Measurements from ENCODE around the gene CCDC9B.

The CCDC9B gene

DNA sequence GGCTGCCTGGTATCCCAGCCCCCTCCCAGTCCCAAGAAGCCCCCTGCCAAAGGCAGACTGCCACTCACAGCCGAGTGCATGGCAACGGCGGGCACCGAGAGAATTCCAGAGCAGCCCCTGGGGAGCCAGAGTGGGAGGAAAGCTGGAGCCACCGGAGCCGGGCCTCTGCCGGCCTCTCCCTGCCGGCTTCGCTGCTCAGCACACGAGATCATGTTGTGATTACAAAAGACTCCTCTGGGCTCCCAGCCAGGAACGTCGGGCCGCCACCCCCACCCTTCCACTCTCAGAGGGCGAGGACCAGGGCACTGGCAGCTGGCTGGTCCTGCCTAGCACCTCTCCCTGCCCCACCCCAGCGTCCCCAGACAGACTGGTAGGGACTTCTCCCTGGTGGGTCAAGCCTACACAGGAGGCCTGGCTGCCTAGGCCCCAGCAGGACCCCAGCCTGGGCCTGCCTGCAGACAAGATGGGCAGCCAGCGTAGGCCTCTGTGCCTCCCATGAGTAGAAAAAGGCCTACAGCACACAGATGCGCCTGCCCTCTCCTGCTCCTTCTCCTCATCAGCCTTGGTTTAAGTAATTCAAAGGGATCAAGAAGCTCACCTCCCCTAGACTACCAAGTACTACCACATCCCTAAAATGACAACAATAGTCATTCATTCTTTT is at the start of gene CCDC9B:
Gene CCDC9B, minus strand, starts transcription at position 200 of the 661 bp plus-strand sequence. Its CDS starts 120 bp downstream, at position 80.
- DNase-seq = peak; percentile 24 to 91 (median 86)

DNA sequence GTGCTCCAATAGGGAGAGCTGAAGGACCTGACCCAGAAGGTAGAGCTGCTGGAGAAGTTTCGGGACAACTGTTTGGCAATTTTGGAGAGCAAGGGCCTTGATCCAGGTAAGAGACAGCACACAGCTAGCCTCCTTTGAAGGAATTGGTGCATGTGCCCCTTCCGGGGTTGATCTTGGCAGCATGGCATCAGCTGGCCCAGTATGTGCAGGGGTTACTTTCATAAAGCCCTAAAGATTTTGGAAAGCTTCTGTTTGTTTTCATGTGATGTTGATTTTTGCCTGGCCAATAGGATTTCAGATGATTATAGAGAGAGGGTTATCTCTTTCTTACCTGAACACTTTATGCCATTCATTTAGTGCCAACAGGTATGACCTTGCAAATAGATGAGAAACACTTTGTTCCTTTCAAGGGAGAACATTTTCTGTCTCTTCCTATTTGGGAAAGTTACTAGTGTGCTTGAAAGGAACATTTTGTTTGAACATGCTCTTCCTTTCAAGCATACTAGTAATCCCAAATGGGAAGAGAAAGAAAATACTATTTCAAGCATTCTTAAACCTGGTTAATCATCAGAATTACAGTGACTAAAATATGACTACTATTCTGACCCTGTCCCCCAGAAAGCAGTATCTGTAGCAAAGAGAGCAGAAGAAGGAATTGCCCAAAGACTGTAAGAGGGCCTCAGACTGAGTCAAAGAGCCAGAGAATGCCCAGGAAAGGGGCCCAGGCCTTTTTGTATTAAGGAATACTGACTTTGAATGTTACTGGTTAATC is 49.3 kb upstream of the CCDC9B start:
- no peak for DNase-seq

DNA sequence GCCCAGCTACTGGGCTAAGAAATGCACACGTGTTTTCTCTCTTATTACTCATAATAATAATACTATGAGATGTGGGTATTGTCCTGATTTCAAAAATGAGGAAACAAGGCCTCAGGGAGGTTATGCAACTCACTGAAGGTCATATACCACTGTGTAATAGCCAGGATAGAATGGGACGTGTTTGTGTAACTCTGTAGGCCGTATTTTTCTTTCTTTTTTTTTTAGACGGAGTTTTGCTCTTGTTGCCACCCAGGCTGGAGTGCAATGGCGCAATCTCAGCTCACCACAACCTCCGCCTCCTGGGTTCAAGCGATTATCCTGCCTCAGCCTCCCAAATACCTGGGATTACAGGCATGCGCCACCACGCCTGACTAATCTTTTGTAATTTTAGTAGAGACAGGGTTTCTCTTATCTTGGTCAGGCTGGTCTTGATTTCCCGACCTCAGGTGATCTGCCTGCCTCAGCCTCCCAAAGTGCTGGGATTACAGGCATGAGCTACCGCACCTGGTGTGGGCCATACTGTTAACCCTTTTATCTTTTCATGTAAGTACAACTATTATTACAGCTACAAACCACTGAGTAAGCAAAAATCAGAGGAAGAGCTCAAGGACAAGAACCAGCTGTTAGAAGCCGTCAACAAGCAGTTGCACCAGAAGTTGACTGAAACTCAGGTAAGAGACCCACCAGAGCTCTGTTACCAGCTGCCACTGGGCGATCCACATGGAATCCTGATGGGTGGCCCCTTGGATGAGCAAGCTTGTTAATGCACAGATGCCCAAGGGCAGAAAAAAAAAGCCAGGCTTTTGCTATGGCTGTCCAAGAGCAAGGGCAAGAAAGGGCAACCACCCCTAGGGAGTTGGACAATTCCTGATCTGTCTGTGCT is 48.4 kb upstream of the CCDC9B start:
- DNase-seq = no peak

DNA sequence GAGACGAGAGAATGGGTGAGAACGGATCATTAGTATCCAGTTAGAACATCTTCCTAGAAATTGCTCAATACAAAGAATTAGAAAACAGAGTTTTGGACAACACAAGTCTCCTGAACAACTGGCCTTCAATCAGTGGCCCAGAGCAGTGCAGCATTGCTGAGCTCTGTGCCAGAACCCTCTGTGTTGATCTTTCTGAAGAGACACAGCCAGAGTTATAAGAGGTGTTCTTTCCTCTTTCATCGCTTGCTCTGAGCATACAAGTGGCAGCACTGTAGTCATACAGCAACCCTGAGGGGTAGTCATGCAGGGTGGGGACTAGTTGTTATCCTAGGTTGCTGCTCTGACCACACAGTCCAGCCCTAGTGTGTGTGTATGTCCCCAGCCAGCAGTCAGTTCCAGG is 45.7 kb upstream of the CCDC9B start:
- no peak for DNase-seq

DNA sequence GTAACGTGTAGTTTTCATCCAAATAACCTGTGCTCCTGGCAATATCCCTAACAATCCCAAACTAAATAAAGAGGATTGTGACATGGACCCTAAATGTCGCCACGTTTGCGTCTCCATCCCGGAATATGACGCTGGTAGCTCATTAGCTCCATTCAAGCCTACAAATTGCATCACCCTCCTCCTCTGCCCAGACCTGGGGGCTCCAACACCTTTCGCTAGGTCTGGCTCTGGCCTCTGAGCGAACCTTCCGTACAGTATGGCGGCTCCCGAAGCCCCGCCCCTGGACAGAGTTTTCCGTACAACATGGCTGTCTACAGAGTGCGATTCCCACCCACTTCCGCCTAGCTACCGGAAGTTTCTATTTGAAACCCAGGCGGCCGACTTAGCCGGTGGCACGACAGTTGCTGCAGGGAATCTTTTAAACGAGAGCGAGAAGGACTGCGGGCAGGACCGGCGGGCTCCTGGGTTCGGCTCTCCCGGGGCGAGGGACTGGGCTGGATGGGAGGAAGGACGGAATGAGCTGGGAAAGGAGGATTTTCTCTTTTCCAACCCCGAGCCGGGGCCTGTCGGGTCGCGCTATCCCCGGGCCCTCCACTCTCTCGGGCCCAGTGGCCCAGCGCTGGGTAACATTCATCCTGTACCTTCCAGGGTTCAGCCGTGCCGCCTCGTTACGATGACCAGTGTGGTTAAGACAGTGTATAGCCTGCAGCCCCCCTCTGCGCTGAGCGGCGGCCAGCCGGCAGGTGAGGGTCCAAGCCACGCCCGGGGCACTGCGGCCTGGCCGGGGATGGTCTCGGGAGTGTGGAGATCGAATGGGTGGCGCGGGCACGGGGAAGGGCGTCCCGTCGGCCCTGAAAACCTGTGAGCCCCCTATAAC is 42.1 kb upstream of the CCDC9B start, which contains the start of gene KNSTRN:
Gene KNSTRN, plus strand, starts transcription at position 142 of the 877 bp plus-strand sequence. Its CDS starts 115 bp downstream, at position 257.
- DNase-seq = peak in 13 of 14 donors; percentile 41 to 88 (median 79)

DNA sequence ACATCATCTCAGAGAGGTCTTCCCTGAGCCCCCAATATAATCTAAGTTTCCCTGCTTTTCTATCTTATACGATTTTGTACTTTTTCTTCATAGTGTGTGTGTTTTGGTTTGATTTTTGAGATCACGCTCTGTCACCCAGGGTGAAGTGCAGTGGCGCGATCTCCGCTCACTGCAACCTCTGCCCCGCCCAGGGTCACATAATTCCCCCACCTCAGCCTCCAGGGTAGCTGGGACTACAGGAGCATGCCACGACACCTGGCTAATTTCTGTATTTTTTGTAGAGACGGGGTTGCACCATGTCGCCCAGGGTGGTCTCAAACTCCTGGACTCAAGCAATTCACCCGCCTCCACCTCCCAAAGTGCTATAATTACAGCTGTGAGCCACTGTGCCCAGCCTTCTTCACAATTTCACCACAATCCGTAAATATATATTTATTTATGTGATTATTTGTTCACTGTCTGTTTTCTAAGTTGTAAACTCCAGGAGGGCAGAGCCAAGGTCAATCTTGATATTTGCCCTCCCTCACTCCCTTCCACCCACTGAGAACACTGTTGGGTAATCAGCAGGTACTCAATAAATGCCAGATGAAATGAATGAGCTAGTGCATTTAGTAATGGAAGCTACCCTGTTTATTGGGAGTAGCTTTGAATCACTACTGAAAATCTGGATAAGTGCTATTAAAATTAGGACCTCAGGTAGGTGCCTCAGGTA is 41.2 kb upstream of the CCDC9B start:
- DNase-seq = no peak

DNA sequence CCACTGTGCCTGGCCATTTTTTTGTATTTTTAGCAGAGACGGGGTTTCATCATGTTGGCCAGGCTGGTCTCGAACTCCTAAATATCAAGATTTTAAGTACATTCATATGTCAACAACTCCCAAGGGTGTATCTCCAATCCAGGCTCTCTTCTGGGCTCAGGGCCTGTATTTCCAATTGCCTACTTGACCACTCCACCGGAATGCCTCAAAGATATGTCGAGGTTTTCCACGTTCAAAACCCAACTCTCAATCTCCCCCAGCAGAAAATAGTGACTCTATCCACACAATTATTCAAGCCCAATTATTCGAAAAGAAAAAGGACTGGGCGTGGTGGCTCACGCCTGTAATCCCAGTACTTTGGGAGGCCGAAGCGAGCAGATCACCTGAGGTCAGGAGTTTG is 39.9 kb upstream of the CCDC9B start:
- no peak for DNase-seq

DNA sequence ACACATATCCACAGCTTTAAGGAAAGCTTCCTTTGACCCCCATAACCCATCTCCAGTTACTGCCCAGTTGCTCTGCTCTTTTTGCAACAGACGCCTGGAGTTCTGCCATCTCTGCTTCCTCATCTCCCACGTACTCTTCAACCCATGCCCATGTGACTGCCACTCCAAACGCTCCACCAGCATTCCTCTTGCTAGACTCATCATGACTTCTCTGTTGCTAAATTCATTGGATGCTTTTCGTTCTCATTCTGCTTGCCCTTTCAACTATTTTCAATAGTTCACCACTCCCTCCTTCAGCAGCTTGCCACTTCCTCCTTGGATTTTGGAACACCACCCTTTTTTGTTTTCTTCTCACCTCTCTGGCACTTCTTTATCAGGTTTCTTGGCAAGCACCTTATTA is 39.1 kb upstream of the CCDC9B start:
- no peak for DNase-seq

DNA sequence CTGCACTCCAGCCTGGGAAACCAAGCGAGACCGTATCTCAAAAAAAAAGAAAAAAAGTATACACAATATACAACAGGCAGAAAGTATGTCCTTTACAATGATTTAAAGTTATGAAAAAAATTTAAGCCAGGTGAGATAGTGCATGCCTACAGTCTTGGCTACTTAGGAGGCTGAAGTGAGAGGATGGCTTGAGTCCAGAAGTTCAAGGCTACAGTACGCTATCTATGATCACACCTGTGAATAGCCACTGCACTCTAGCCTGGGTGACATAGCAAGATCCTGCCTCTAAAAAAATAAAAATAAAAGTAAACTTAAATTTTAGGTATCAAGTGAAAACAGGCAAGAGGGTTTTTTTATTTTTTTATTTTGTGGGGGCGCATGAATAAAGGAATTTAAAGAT is 38.6 kb upstream of the CCDC9B start:
- DNase-seq = no peak

DNA sequence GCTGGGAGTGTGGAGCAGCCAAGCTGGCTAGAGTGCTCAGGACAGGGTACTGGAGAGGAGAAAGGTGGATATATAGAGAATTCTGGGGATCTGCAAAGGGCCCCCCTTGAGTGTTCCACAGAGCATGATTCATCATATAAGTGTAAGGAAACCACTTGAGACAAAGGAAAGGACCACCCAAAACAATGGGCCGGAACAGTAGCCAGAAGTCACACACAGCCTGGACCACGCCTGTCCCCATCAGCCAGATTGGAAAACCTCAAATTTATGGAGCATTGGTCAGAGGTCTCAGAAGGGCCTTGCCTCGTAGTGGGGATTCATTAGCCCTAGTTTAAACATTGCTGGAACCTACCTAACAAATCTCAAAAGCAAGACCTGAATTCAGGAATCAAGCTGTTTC is 36.9 kb upstream of the CCDC9B start:
- DNase-seq = no peak

DNA sequence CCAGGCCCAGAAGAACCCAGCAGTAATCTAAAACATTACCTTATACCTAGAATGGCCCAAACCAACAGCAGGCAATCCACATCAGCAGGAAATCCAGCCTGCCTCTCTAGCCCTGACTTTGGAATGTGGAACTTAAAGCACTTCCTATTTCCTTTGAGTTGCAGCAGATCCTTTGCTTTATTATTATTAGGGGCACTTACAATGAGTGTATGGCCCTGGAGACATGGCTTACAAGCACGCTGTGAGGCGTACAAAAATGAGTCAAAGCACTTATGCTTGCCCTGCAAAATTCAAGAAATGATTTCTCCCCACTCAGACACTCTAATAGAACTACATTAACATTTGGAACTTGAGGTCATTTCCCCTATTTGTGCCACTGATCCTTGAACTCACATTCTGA is 32.2 kb upstream of the CCDC9B start:
- no peak for DNase-seq

DNA sequence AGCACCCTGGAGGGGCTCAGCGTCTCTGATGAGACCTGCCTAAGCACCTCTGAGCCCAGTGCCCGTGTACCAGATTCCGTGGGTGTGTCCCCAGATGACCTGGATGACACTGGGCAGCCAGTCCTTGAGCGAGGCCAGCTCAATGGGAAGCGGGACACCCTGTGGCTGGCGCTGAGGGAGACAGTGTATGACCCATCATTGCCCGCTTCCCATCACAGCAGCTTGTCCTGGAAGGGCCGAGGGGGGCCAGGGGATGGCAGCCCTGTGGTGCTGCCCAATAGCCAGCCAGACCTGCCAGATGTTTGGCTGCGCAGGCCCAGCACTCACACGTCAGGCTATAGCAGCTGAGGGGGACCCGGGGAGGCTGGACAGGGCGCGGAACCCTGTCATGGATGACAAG is 29.2 kb upstream of the CCDC9B start:
- DNase-seq = no peak

DNA sequence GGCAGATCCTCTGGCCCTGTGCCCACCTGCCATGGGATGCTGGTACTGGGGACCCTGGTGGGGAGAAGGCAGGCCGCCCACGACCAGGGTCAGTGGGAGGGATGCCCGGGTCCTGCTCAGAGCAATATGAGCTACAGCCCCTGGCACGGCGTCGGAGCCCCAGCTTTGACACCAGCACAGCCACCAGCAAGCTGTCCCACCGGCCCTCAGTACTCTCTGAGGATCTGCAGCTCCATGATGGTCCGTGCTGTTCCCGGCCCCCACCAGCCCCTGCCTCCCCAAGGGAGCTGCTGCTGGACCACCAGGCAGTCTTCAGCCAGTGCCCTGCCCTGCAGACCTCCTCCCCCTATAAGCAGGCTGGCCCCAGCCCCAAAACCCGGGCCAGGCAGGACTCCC is 28.7 kb upstream of the CCDC9B start:
- DNase-seq = no peak

DNA sequence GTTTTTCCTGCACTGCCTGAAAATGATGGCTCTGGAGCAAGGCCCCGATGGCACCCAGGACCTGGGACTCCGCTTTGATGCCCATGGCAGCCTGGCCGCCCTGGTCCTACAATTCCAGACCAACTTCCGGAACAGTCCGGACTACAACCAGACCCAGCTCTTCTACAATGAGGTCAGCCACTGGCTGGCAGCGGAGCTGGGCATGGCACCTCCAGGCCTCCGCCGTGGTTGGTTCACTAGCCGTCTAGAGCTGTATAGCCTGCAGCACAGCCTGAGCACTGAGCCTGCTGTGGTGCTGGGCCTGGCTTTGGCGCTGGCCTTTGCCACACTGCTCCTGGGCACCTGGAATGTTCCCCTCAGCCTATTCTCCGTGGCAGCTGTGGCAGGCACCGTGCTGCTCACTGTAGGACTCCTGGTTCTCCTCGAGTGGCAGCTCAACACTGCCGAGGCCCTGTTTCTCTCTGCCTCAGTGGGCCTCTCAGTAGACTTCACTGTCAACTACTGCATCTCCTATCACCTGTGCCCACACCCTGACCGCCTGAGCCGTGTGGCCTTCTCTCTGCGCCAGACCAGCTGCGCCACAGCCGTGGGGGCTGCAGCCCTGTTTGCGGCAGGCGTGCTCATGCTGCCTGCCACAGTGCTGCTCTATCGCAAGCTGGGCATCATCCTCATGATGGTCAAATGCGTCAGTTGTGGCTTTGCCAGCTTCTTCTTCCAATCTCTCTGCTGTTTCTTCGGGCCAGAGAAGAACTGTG is 28.2 kb upstream of the CCDC9B start:
- peak in 1 of 14 donors; percentile 25 for DNase-seq

DNA sequence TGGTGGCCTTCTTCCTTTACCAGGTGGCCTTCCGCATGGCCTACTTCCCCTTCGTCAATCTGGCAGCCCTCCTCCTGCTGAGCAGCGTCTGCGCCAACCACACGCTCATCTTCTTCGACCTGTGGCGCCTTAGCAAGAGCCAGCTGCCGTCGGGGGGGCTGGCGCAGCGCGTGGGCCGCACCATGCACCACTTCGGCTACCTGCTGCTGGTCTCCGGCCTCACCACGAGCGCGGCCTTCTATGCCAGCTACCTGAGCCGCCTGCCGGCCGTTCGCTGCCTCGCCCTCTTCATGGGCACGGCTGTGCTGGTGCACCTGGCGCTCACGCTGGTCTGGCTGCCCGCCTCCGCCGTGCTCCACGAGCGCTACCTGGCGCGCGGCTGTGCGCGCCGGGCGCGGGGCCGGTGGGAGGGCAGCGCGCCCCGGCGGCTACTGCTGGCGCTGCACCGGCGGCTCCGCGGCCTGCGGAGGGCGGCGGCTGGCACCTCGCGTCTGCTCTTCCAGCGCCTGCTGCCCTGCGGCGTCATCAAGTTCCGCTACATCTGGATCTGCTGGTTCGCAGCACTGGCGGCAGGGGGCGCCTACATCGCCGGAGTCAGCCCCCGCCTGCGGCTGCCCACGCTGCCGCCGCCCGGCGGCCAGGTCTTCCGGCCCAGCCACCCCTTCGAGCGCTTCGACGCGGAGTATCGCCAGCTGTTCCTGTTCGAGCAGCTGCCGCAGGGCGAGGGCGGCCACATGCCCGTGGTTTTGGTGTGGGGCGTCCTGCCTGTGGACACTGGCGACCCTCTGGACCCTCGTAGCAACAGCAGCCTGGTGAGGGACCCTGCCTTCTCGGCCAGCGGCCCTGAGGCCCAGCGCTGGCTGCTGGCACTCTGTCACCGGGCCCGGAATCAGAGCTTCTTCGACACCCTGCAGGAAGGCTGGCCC is 27.2 kb upstream of the CCDC9B start:
- peak in 9 of 14 donors; percentile 38 to 83 (median 56) for DNase-seq

DNA sequence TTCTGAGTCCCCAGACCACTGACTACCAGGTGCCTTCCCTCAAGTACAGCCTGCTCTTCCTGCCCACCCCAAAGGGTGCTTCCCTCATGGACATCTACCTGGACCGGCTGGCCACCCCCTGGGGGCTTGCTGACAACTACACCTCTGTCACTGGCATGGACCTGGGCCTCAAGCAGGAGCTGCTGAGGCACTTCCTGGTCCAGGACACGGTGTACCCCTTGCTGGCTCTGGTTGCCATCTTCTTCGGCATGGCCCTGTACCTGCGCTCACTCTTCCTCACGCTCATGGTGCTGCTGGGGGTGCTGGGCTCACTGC is 26.6 kb upstream of the CCDC9B start:
- no peak for DNase-seq

DNA sequence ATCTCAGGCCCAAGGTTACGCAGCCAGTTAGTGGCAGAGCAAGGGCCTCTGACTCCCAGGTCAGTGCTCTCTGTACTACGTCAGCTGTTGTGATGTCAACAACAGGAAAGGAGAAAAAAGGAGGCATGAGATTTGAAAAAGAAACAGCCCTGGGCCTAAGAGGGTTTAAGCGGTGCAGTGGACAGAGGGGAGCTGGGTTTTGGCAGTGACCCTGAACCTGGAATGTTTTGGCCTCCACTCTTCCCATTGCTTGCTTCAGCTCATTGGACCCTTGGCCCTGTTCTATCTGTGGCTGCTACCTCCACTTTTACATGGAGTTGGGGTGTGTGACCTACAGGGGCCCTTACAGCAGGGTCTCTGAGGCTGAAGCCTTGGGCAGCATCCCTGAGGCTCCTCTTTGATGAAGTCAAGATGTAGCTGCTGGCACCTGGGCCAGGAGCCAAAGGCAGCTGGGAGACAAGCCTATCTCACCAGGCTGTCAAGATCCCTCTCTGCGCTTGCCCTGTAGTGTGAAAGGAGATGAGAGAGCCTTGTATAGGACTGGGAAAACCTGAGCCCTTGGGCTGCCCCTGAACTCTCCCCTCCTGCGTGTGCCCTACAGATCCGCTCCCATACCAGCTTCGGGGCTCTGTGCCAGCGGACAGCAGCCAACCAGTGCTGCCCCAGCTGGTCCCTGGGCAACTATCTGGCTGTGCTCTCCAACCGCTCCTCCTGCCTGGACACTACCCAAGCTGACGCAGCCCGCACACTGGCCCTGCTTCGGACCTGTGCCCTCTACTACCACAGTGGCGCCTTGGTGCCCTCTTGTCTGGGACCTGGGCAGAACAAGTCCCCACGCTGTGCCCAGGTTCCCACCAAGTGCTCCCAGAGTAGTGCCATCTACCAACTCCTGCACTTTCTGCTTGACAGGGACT is 26.0 kb upstream of the CCDC9B start:
- DNase-seq = peak in 12 of 14 donors; percentile 26 to 91 (median 44)
